ENCODE data around the gene KCNJ14. TPM values are rescaled to one million over a fixed set of nuclear protein-coding genes. Genes with fewer than 3 reads are reported as not detected.
A peak's percentile ranks its signal among the peaks of the same experiment; 100 is the strongest.

Gene KCNJ14
- total RNA-seq, 1 experiment from 2014 or later: 1.4 TPM

DNA sequence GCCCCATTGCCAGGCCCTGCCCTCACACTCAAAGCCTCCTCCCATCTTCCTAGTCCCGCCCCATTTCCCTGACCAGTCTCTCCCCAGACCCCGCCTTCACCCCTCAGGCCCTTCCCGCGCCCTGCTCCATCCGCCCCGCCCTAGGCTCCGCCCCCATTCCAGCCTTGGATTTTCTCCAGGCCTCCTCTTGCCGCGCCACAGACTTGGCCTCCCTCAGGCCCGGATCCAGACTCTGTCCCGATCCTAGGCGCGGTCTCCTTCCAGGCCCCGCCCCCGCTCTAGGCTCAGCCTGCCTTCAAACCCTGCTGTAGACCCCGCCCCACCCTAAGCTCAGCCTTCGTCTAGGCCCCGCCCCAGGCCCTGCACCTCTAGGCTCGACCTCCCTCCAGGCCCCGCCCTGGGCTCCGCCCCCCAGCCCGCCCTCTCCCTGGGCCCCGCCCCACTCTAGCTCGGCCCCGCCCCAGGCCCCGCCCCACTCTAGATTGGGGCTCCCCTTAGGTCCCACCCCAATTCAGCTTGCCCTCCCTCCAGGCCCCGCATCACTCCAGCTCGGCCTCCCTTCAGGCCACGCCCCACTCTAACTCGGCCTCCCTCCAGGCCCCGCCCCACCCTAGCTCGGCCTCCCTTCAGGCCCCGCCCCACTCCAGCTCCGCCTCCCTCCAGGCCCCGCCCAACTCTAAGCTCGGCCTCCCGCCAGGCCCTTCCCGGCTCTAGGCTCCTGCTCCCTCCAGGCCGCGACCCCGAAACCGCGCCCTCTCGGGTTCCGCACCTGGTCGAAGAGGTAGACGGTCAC, 37.7 kb downstream of the KCNJ14 start:
- ATAC-seq: peak; percentile 79
- Histone ChIP-seq H3K4me1 (ENCODE audit: insufficient read depth, low read length) (peaks cover 13% of the 10 kb centered on the region), H2AFZ (ENCODE audit: low read length) (peak overlapping the region; percentile 60; the same call in 1 of the 2 replicates), H3K4me3 (ENCODE audit: low read length) (peak overlapping the region; percentile 70), H3K27me3 (ENCODE audit: low read length) (no peaks in the 10 kb centered on the region), H3F3A (ENCODE audit: low read length, unreplicated experiment) (no peaks in the 10 kb centered on the region), H3K36me3 (ENCODE audit: low read depth, low read length) (no peaks in the 10 kb centered on the region), H3K9me3 (ENCODE audit: low read length) (no peaks in the 10 kb centered on the region), H4K20me1 (ENCODE audit: low read length) (no peaks in the 10 kb centered on the region), H3K9ac (ENCODE audit: low read length) (peak overlapping the region; percentile 63; the same call in 1 of the 2 replicates), H3K79me2 (ENCODE audit: low read length) (peaks cover 4% of the 10 kb centered on the region; the same call in 1 of the 2 replicates), H3K9me2 (replicated peaks; ENCODE audit: low read length) (no peaks in the 10 kb centered on the region), H3K27ac (ENCODE audit: low read length) (no peak overlapping the region), H3K4me2 (ENCODE audit: low read length) (peak overlapping the region; percentile 78)
- intact Hi-C loops (cut with micrococcal nuclease): no loop called here
- TF ChIP-seq EZH2 (IDR thresholded peaks at IDR 0.05; ENCODE audit: low read length, unreplicated experiment): no peak
- TF ChIP-seq, protein P1, sequence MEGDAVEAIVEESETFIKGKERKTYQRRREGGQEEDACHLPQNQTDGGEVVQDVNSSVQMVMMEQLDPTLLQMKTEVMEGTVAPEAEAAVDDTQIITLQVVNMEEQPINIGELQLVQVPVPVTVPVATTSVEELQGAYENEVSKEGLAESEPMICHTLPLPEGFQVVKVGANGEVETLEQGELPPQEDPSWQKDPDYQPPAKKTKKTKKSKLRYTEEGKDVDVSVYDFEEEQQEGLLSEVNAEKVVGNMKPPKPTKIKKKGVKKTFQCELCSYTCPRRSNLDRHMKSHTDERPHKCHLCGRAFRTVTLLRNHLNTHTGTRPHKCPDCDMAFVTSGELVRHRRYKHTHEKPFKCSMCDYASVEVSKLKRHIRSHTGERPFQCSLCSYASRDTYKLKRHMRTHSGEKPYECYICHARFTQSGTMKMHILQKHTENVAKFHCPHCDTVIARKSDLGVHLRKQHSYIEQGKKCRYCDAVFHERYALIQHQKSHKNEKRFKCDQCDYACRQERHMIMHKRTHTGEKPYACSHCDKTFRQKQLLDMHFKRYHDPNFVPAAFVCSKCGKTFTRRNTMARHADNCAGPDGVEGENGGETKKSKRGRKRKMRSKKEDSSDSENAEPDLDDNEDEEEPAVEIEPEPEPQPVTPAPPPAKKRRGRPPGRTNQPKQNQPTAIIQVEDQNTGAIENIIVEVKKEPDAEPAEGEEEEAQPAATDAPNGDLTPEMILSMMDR (conservative IDR thresholded peaks at IDR 0.05; ENCODE audit: low read depth, low read length): no peak
- TF ChIP-seq EZH2phosphoT487 (IDR thresholded peaks at IDR 0.05; ENCODE audit: borderline replicate concordance, low read length): no peak
- no TSS peak for BruUV-seq (replicated peaks)
- CTCF ChIA-PET: interaction anchor here (0.5 to 1.5 kb wide), 4 partner anchors 13 to 114 kb away, joined by 3 to 17 read pairs (median 6); no protein-coding TSS in a partner anchor
- POLR2A ChIA-PET (ENCODE audit: unreplicated experiment): interaction anchor here (0.6 to 1.4 kb wide), 5 partner anchors 13 to 1437 kb away, joined by 3 to 6 read pairs (median 4); partner anchors contain the start of gene TMEM143
- DNase-seq: peak; percentile 94

- intact Hi-C loops (cut with micrococcal nuclease): no loop called here
- ATAC-seq (peak; percentile 2; the same call in 1 of the 2 replicates), DNase-seq (no peak)
- Histone ChIP-seq H3K27me3 (ENCODE audit: low read length) (no peaks in the 10 kb centered on the region), H3F3A (ENCODE audit: low read length, unreplicated experiment) (no peaks in the 10 kb centered on the region), H3K27ac (ENCODE audit: low read length) (no peak overlapping the region), H2AFZ (ENCODE audit: low read length) (0 out of 2 replicates have a peak overlapping the region, but pooled peaks have one; percentile 53), H3K4me2 (ENCODE audit: low read length) (peak overlapping the region; percentile 92), H3K36me3 (ENCODE audit: low read depth, low read length) (no peaks in the 10 kb centered on the region), H3K9me2 (replicated peaks; ENCODE audit: low read length) (no peaks in the 10 kb centered on the region), H4K20me1 (ENCODE audit: low read length) (no peaks in the 10 kb centered on the region), H3K9me3 (ENCODE audit: low read length) (no peaks in the 10 kb centered on the region), H3K79me2 (ENCODE audit: low read length) (peaks cover 4% of the 10 kb centered on the region; the same call in 1 of the 2 replicates), H3K9ac (ENCODE audit: low read length) (peak overlapping the region; percentile 63; the same call in 1 of the 2 replicates), H3K4me3 (ENCODE audit: low read length) (peak overlapping the region; percentile 70), H3K4me1 (ENCODE audit: insufficient read depth, low read length) (peaks cover 6% of the 10 kb centered on the region)
- TF ChIP-seq, protein P1 (conservative IDR thresholded peaks at IDR 0.05; ENCODE audit: low read depth, low read length): no peak
- no peak for TF ChIP-seq EZH2 (IDR thresholded peaks at IDR 0.05; ENCODE audit: low read length, unreplicated experiment)
- TF ChIP-seq EZH2phosphoT487 (IDR thresholded peaks at IDR 0.05; ENCODE audit: borderline replicate concordance, low read length): no peak
- POLR2A ChIA-PET (ENCODE audit: unreplicated experiment): interaction anchor here (0.6 to 1.4 kb wide), 4 partner anchors 12 to 130 kb away, joined by 3 to 6 read pairs (median 4); partner anchors contain the start of gene TMEM143
- CTCF ChIA-PET: interaction anchor here (0.5 to 1.5 kb wide), 2 partner anchors 90 to 114 kb away, joined by 3 to 17 read pairs; no protein-coding TSS in a partner anchor
- BruUV-seq (replicated peaks): no TSS peak
Observed at GRCh38 chr19:48493718-48494401, 38.5 kb downstream of the KCNJ14 start.

Data from PC-3 (cell line).